Measurements from ENCODE around the gene MYO1D.

- TF ChIP-seq, protein P1, sequence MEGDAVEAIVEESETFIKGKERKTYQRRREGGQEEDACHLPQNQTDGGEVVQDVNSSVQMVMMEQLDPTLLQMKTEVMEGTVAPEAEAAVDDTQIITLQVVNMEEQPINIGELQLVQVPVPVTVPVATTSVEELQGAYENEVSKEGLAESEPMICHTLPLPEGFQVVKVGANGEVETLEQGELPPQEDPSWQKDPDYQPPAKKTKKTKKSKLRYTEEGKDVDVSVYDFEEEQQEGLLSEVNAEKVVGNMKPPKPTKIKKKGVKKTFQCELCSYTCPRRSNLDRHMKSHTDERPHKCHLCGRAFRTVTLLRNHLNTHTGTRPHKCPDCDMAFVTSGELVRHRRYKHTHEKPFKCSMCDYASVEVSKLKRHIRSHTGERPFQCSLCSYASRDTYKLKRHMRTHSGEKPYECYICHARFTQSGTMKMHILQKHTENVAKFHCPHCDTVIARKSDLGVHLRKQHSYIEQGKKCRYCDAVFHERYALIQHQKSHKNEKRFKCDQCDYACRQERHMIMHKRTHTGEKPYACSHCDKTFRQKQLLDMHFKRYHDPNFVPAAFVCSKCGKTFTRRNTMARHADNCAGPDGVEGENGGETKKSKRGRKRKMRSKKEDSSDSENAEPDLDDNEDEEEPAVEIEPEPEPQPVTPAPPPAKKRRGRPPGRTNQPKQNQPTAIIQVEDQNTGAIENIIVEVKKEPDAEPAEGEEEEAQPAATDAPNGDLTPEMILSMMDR (conservative IDR thresholded peaks at IDR 0.05; ENCODE audit: low read length): no peak
- no peak for TF ChIP-seq EZH2phosphoT487 (IDR thresholded peaks at IDR 0.05; ENCODE audit: borderline replicate concordance, low read depth, low read length)
Measured at GRCh38 chr17:32583053-32583452, 293.9 kb downstream of the MYO1D start.
